ENCODE measurements around the gene PIP. TPM values are rescaled to one million over a fixed set of nuclear protein-coding genes. Genes with fewer than 3 reads are reported as not detected.
"Not testable (repeated sequence)": the region's sequence is repeated elsewhere in the genome, so short reads cannot be mapped to it uniquely, and the experiment has no call there.

PIP gene
- total RNA-seq, 1 donor from 2014 or later = not detected

DNA sequence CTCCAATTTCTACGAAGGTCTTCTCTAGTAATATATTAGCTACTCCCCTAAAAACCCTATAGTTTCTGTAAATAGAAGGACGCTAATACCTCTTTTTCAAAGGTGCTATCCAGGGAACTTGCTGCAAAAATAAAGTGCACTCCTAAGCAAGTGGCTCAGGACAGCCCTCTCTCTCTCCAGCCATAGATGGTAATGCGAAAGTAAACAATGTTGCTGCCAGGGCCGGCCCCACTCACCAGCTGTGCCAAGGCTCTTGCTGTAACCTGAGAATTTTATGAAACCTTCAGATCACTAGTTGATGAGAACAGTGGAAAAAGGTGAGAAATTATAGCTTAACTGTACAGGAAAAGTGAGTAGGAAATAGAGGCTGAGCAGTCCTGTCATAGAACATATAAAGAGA, 40.5 kb downstream of the PIP start:
- H3K4me1 ChIP-seq = no peaks in the 10 kb centered on the region
- H3K4me3 ChIP-seq = no peak overlapping the region
- TF ChIP-seq, protein P1, sequence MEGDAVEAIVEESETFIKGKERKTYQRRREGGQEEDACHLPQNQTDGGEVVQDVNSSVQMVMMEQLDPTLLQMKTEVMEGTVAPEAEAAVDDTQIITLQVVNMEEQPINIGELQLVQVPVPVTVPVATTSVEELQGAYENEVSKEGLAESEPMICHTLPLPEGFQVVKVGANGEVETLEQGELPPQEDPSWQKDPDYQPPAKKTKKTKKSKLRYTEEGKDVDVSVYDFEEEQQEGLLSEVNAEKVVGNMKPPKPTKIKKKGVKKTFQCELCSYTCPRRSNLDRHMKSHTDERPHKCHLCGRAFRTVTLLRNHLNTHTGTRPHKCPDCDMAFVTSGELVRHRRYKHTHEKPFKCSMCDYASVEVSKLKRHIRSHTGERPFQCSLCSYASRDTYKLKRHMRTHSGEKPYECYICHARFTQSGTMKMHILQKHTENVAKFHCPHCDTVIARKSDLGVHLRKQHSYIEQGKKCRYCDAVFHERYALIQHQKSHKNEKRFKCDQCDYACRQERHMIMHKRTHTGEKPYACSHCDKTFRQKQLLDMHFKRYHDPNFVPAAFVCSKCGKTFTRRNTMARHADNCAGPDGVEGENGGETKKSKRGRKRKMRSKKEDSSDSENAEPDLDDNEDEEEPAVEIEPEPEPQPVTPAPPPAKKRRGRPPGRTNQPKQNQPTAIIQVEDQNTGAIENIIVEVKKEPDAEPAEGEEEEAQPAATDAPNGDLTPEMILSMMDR (IDR thresholded peaks at IDR 0.05) = no peak
- DNase-seq (peak; percentile 85), ATAC-seq (peak; percentile 93)
- no peaks in the 10 kb centered on the region for H3K27me3 ChIP-seq
- no peaks in the 10 kb centered on the region for H3K36me3 ChIP-seq
- no peak overlapping the region for H3K27ac ChIP-seq
- no peaks in the 10 kb centered on the region for H3K9me3 ChIP-seq
- intact Hi-C loops (cut with DNase I) = no loop called here

DNA sequence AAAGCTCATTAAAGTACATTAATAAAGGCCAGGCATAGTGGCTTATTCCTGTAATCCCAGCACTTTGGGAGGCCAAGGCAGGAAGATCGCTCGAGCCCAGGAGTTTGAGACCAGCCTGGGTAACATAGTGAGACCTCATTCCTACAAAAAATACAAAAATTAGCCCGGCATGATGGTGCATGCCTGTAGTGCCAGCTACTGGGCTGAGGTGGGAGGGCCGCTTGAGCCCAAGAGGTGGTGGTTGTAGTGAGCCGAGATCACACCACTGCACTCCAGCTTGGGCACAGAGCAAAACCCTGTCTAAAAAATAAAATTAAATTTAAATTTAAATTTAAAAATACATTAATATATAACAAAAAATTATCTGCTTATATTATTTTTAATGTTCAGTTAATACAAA, 44.3 kb downstream of the PIP start:
- H3K9me3 ChIP-seq = peaks cover 12% of the 10 kb centered on the region
- no peak for ATAC-seq
- H3K4me3 ChIP-seq = no peak overlapping the region
- H3K36me3 ChIP-seq = no peaks in the 10 kb centered on the region
- intact Hi-C loops (cut with DNase I) = no loop called here
- TF ChIP-seq, protein P1 (IDR thresholded peaks at IDR 0.05) = no peak
- DNase-seq = no peak
- H3K4me1 ChIP-seq = no peaks in the 10 kb centered on the region
- H3K27me3 ChIP-seq = no peaks in the 10 kb centered on the region
- no peak overlapping the region for H3K27ac ChIP-seq

DNA sequence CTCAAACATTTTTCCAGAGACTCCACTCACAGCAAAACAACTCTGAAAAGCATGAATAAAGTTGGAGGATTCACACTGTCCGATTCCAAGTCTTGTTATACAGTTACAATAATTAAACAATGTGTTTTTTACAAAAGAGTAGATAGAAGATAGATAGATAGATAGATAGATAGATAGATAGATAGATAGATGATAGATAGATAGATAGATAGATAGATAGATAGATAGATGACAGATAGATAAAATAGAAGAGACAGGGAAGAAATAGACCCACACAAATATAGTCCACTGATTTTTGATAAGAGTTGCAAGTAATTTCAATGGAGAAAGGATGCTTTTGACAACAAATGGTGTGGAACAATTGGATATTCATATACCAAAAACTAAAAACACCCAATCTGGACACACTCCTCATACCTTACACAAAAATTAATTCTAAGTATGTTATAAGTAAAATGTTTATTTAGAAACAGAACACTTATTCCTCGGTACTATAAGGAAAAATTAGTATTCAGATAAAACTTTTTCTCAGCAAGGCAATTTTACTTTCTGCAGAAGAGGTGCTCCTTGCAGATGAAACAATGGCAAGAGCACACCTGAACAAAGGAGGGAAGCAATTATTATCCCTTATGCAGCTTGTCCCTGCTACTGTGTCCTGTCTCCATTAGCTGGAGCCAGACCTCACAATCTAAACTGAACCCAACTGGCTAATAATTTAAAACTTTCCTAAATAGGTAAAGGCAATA, 45.7 kb downstream of the PIP start:
- Histone ChIP-seq H3K27me3 (no peaks in the 10 kb centered on the region), H3K4me3 (no peak overlapping the region), H3K4me1 (no peaks in the 10 kb centered on the region), H3K27ac (no peak overlapping the region), H3K36me3 (no peaks in the 10 kb centered on the region), H3K9me3 (peaks cover 12% of the 10 kb centered on the region)
- ATAC-seq (no peak), DNase-seq (no peak)
- TF ChIP-seq, protein P1 (IDR thresholded peaks at IDR 0.05) = no peak
- intact Hi-C loops (cut with DNase I) = no loop called here

DNA sequence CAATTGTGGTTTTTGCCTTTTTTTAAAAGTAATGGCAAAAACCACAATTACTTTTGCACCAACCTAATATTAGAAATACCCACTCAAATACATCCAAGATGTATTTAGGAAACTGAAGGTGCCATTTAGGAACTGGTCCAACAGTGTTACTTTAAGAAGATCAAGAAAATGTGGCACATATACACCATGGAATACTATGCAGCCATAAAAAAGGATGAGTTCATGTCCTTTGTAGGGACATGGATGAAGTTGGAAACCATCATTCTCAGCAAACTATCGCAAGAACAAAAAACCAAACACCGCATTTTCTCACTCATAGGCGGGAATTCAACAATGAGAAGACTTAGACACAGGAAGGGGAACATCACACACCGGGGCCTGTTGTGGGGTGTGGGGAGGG, 48.9 kb downstream of the PIP start:
- peaks cover 12% of the 10 kb centered on the region for H3K9me3 ChIP-seq
- intact Hi-C loops (cut with DNase I); H3K36me3 ChIP-seq; H3K4me1 ChIP-seq; ATAC-seq; H3K27ac ChIP-seq; DNase-seq; H3K27me3 ChIP-seq; H3K4me3 ChIP-seq: not testable (repeated sequence)

DNA sequence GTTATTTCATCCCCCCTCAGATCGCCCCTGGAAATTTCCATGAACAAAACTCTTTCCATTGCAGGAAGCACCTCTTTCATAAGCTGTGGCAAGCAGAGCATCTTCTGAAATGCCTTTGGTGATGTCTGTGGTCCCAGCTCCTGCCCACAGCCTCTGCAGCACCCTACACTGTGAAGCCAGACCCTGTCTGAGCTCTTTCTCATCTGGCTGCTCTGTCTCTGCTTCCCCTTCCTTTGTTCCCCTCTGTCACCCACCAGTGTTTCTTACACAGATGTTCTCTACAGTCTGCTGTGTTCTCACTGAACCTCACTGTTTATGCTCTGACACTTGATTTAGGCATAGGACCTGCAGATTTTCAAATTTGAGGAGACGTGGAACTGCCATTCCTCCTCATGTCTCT, 49.5 kb downstream of the PIP start:
- Histone ChIP-seq H3K27ac (no peak overlapping the region), H3K4me3 (no peak overlapping the region), H3K4me1 (no peaks in the 10 kb centered on the region), H3K36me3 (no peaks in the 10 kb centered on the region), H3K9me3 (peaks cover 12% of the 10 kb centered on the region), H3K27me3 (peaks cover 3% of the 10 kb centered on the region)
- TF ChIP-seq, protein P1 (IDR thresholded peaks at IDR 0.05) = no peak
- DNase-seq (no peak), ATAC-seq (no peak)
- intact Hi-C loops (cut with DNase I) = no loop called here

DNA sequence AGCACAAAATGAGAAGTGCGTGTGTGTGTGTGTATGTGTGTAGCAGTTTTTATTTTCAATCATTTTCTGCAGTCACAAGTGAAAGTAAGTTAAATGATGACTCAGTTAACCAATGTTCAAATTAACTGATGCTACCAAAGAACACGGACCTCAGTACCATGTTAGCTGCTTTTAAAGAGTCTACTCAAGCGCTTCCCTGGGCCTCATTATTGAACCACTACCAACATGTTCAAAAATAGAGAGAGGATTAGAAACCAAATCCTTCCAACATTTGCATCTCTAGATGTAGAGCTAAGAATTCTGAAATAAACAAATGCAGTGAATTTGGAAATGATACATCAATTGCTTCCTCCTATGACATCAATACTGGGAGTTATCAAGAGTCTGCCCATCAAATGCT, 51.1 kb downstream of the PIP start, which contains the start of gene TAS2R39:
Gene TAS2R39 (plus strand): TSS at position 396 of the 400 bp plus-strand sequence. CDS start 0 bp downstream, at position 396.
- no peaks in the 10 kb centered on the region for H3K36me3 ChIP-seq
- H3K4me1 ChIP-seq = no peaks in the 10 kb centered on the region
- H3K27ac ChIP-seq = no peak within 1 kb of the TSS
- intact Hi-C loops (cut with DNase I) = no loop called here
- ATAC-seq (no peak), DNase-seq (no peak)
- TF ChIP-seq, protein P1 (IDR thresholded peaks at IDR 0.05) = no peak
- H3K27me3 ChIP-seq = peaks cover 3% of the 10 kb centered on the region
- no peak within 1 kb of the TSS for H3K4me3 ChIP-seq
- H3K9me3 ChIP-seq = peaks cover 6% of the 10 kb centered on the region

All from upper lobe of right lung (tissue), 1 donor.